ENCODE results near the gene OR56A3.

- TF ChIP-seq EZH2 (IDR thresholded peaks at IDR 0.05; ENCODE audit: low read length, missing control alignments): no peak
- no peak for TF ChIP-seq CTCF (conservative IDR thresholded peaks at IDR 0.05 in 1 of 2, IDR thresholded peaks at IDR 0.05 in 1 of 2; ENCODE audit: low read depth in 1 of 2, low read length in 2 of 2)
Measured at GRCh38 chr11:5922749-5923426, 19.2 kb upstream of the OR56A3 start.

Measured in fibroblast of lung (primary cell).